SK-N-SH (cell line): ENCODE data around the gene BACE1-AS. TPM values are rescaled to one million over a fixed set of nuclear protein-coding genes. Genes with fewer than 3 reads are reported as not detected.

Experiments
- CTCF ChIA-PET: fragments of 300-600, 350-600 bp; formaldehyde crosslinking; extraction: SDS; loops from one replicate; lab custom pipeline; 2021; lab: Yijun Ruan, JAX
- POLR2A ChIA-PET: fragments of 350-600 bp; sonication (Branson Sonifier 250); formaldehyde crosslinking; extraction: SDS; loops from one replicate; lab custom pipeline; 2020; ENCODE audit warnings: antibody characterized with exemption, inconsistent platforms; lab: Yijun Ruan, JAX
- DNase-seq: peaks from one replicate; pipeline ENCODE4 v3.0.0; 2012
- H2AFZ ChIP-seq: fragments of 200-600 bp; sonication (generic); 2 replicates; pipeline ENCODE4 v1.8.1; 2016; ENCODE audit warnings: antibody characterized with exemption, mild to moderate bottlenecking, low read depth
- H3F3A ChIP-seq: fragments of 200-600 bp; sonication (generic); replicated peaks from 2 replicates; pipeline ENCODE3; 2016; ENCODE audit warnings: antibody characterized with exemption, mild to moderate bottlenecking; ENCODE audit not compliant: insufficient read depth
- H3K27ac ChIP-seq, 2 experiments: fragments of 200-500 bp in 1 of 2; fragments of 200-600 bp in 1 of 2; sonication (Bioruptor generic) in 1 of 2; sonication (generic), shearing (Covaris generic) in 1 of 2; 2 replicates each; pipeline versions ENCODE4 v1.5.1 to v1.6.1; 2014 to 2016; ENCODE audit warnings: low read depth in 2 of 2, inconsistent platforms in 1 of 2, low read length in 1 of 2, mild to moderate bottlenecking in 1 of 2, mixed read lengths in 1 of 2
- H3K27me3 ChIP-seq: fragments of 200-600 bp; sonication (generic), shearing (Covaris generic); 2 replicates; pipeline ENCODE4 v1.6.1; 2016; ENCODE audit warnings: mixed run types; ENCODE audit not compliant: insufficient read depth
- H3K36me3 ChIP-seq, 2 experiments: fragments of 200-500 bp in 1 of 2; fragments of 200-600 bp in 1 of 2; sonication (Bioruptor generic) in 1 of 2; sonication (generic) in 1 of 2; replicated peaks in 1 of 2; 2 replicates each; pipeline versions ENCODE3 to v1.5.1; 2014 to 2016; ENCODE audit warnings: low read length in 1 of 2, mild to moderate bottlenecking in 1 of 2; ENCODE audit not compliant: insufficient read depth in 2 of 2, control insufficient read depth in 1 of 2
- H3K4me1 ChIP-seq, 2 experiments: fragments of 200-500 bp in 1 of 2; fragments of 200-600 bp in 1 of 2; sonication (Bioruptor generic) in 1 of 2; sonication (generic), shearing (Covaris generic) in 1 of 2; 2 replicates each; pipeline versions ENCODE4 v1.5.1 to v1.6.1; 2014 to 2016; ENCODE audit warnings: low read depth in 1 of 2, low read length in 1 of 2, mixed run types in 1 of 2; ENCODE audit not compliant: insufficient read depth in 2 of 2, control insufficient read depth in 1 of 2
- H3K4me2 ChIP-seq: fragments of 200-600 bp; sonication (generic), shearing (Covaris generic); 2 replicates; pipeline ENCODE4 v1.6.1; 2017; ENCODE audit warnings: mixed run types
- H3K4me3 ChIP-seq, 2 experiments: fragments of 200-500 bp in 1 of 2; fragments of 200-600 bp in 1 of 2; sonication (Bioruptor generic) in 1 of 2; sonication (generic), shearing (Covaris generic) in 1 of 2; 2 replicates each; pipeline versions ENCODE4 v1.5.1 to v1.8.1; 2014 to 2016; ENCODE audit warnings: low read depth in 2 of 2, inconsistent platforms in 1 of 2, low read length in 1 of 2, mild to moderate bottlenecking in 1 of 2, mixed read lengths in 1 of 2, moderate library complexity in 1 of 2
- H3K79me2 ChIP-seq: fragments of 200-600 bp; sonication (generic); 2 replicates; pipeline ENCODE4 v1.8.1; 2017; ENCODE audit warnings: mild to moderate bottlenecking; ENCODE audit not compliant: insufficient read depth
- H3K9ac ChIP-seq: fragments of 200-600 bp; sonication (generic); 2 replicates; pipeline ENCODE4 v1.6.1; 2017; ENCODE audit warnings: mixed run types
- H3K9me2 ChIP-seq: fragments of 200-600 bp; sonication (generic); 2 replicates; pipeline ENCODE4 v1.6.1; 2017; ENCODE audit warnings: mixed run types
- H3K9me3 ChIP-seq: fragments of 200-600 bp; sonication (generic); 2 replicates; pipeline ENCODE4 v1.6.1; 2017; ENCODE audit warnings: mixed run types, mild to moderate bottlenecking, moderate library complexity
- H4K20me1 ChIP-seq: fragments of 200-600 bp; sonication (generic); 2 replicates; pipeline ENCODE4 v1.6.1; 2017; ENCODE audit warnings: mild to moderate bottlenecking, mixed run types; ENCODE audit not compliant: insufficient read depth
- CHD2 ChIP-seq: fragments of 150-350 bp; IDR thresholded peaks from 2 replicates; pipeline ENCODE4 v1.6.1; 2018; ENCODE audit warnings: low read length; ENCODE audit not compliant: partially characterized antibody
- CTCF ChIP-seq: fragments of 200-600 bp; sonication (generic); IDR thresholded peaks from 2 replicates; pipeline ENCODE4 v1.6.1; 2017; ENCODE audit warnings: antibody characterized with exemption, mild to moderate bottlenecking, moderate library complexity
- ELF1 ChIP-seq: IDR thresholded peaks from 2 replicates; pipeline ENCODE4 v1.4.0; 2012
- EP300 ChIP-seq, 2 experiments: IDR thresholded peaks; 2 replicates each; pipeline versions ENCODE4 v1.4.0 to v1.6.1; 2012; ENCODE audit warnings: borderline replicate concordance in 1 of 2, low read depth in 1 of 2, low read length in 1 of 2
- FOXM1 ChIP-seq: IDR thresholded peaks from 2 replicates; pipeline ENCODE4 v1.4.0; 2012; ENCODE audit warnings: low read depth, mild to moderate bottlenecking
- GABPA ChIP-seq: IDR thresholded peaks from 2 replicates; pipeline ENCODE4 v1.4.0; 2012; ENCODE audit warnings: low read depth, mild to moderate bottlenecking
- JUND ChIP-seq: IDR thresholded peaks from 2 replicates; pipeline ENCODE4 v1.4.0; 2012
- MEF2A ChIP-seq: IDR thresholded peaks from 2 replicates; pipeline ENCODE4 v1.4.0; 2012; ENCODE audit warnings: low read depth, borderline replicate concordance
- MXI1 ChIP-seq: IDR thresholded peaks from 2 replicates; pipeline ENCODE4 v1.6.1; 2012; ENCODE audit warnings: mild to moderate bottlenecking, low read depth, low read length, improper control_type of control experiment
- RFX5 ChIP-seq: IDR thresholded peaks from 2 replicates; pipeline ENCODE4 v1.6.1; 2012; ENCODE audit warnings: mild to moderate bottlenecking, improper control_type of control experiment, low read length
- SIN3A ChIP-seq: IDR thresholded peaks from 2 replicates; pipeline ENCODE4 v1.6.1; 2012; ENCODE audit warnings: low read depth, mild to moderate bottlenecking, low read length, moderate library complexity, borderline replicate concordance
- TAF1 ChIP-seq: IDR thresholded peaks from 2 replicates; pipeline ENCODE4 v1.6.1; 2012; ENCODE audit warnings: low read depth, mild to moderate bottlenecking, low read length, moderate library complexity, borderline replicate concordance
- TEAD4 ChIP-seq: IDR thresholded peaks from 2 replicates; pipeline ENCODE4 v1.4.0; 2012; ENCODE audit warnings: mild to moderate bottlenecking, borderline replicate concordance; ENCODE audit not compliant: insufficient read depth
- USF1 ChIP-seq: IDR thresholded peaks from 2 replicates; pipeline ENCODE4 v1.4.0; 2012; ENCODE audit warnings: low read depth, borderline replicate concordance
- YY1 ChIP-seq: IDR thresholded peaks from 2 replicates; pipeline ENCODE4 v1.4.0; 2012; ENCODE audit warnings: low read depth, mild to moderate bottlenecking
- WGBS: methylation state at CpG from one replicate; pipeline ENCODE4 v1.1.6; 2017; ENCODE audit warnings: low lambda C conversion rate; 5-methylcytosine and 5-hydroxymethylcytosine counted together
- polyA plus RNA-seq, 3 experiments: library from polyadenylated mRNA; depleted of rRNA; stranded (reverse); fragments of >200 nt; gene quantifications; 2 replicates each; pipeline ENCODE4 v1.2.3, GENCODE V29; 2012
- TF ChIP-seq, protein P1 (sequence below): fragments of 150-350 bp; IDR thresholded peaks from 2 replicates; pipeline ENCODE4 v1.6.1; 2017; ENCODE audit warnings: antibody characterized with exemption, low read length, low read depth, borderline replicate concordance
- TF ChIP-seq, protein P2 (sequence below): fragments of 150-350 bp; IDR thresholded peaks from 2 replicates; pipeline ENCODE4 v1.6.1; 2016; ENCODE audit warnings: mild to moderate bottlenecking, low read depth, low read length
- TF ChIP-seq, protein P3 (sequence below): IDR thresholded peaks from 2 replicates; pipeline ENCODE4 v1.6.1; 2012; ENCODE audit warnings: mild to moderate bottlenecking, low read depth, low read length, moderate library complexity

Gene BACE1-AS
- polyA plus RNA-seq, 1 of the 3 experiments (the other 2 are of a cell fraction) = 5.7 TPM

GRCh38 chr11:117281869-117282268, 9.3 kb upstream of the BACE1-AS start:
- POLR2A ChIA-PET = no interaction called here
- Histone ChIP-seq H3K4me2 (peak overlapping the region; percentile 65), H3F3A (peaks cover 31% of the 10 kb centered on the region), H3K79me2 (peaks cover 3% of the 10 kb centered on the region), H3K36me3 (peaks cover 39 to 46% of the 10 kb centered on the region in 2 experiments), H3K27me3 (no peaks in the 10 kb centered on the region), H2AFZ (no peak overlapping the region), H4K20me1 (no peaks in the 10 kb centered on the region; the same call in 1 of the 2 replicates), H3K9me2 (no peaks in the 10 kb centered on the region), H3K4me1 (peaks cover 0 to 24% of the 10 kb centered on the region in 2 experiments; a peak in 2 of 4 replicates), H3K9ac (no peak overlapping the region; the same call in 1 of the 2 replicates), H3K27ac (peak overlapping the region in 1 of 2 experiments; percentile 86; a peak in 2 of 4 replicates), H3K4me3 (no peak overlapping the region)
- 96% methylated on average over 7 of the region's 7 CpGs for WGBS
- CTCF ChIA-PET = no interaction called here
- DNase-seq = no peak
- TF ChIP-seq SIN3A (no peak), JUND (no peak), FOXM1 (no peak), MEF2A (no peak), TAF1 (no peak), EP300 (IDR thresholded peaks at IDR 0.05; ENCODE audit: borderline replicate concordance in 1 of 2, low read depth in 1 of 2, low read length in 1 of 2) (no peak), CTCF (no peak), TEAD4 (no peak), GABPA (no peak), USF1 (no peak), ELF1 (no peak), YY1 (no peak), MXI1 (no peak), CHD2 (no peak), RFX5 (no peak)
- TF ChIP-seq, protein P1, sequence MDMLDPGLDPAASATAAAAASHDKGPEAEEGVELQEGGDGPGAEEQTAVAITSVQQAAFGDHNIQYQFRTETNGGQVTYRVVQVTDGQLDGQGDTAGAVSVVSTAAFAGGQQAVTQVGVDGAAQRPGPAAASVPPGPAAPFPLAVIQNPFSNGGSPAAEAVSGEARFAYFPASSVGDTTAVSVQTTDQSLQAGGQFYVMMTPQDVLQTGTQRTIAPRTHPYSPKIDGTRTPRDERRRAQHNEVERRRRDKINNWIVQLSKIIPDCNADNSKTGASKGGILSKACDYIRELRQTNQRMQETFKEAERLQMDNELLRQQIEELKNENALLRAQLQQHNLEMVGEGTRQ = no peak
- TF ChIP-seq, protein P2, sequence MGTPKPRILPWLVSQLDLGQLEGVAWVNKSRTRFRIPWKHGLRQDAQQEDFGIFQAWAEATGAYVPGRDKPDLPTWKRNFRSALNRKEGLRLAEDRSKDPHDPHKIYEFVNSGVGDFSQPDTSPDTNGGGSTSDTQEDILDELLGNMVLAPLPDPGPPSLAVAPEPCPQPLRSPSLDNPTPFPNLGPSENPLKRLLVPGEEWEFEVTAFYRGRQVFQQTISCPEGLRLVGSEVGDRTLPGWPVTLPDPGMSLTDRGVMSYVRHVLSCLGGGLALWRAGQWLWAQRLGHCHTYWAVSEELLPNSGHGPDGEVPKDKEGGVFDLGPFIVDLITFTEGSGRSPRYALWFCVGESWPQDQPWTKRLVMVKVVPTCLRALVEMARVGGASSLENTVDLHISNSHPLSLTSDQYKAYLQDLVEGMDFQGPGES = no peak
- TF ChIP-seq, protein P3, sequence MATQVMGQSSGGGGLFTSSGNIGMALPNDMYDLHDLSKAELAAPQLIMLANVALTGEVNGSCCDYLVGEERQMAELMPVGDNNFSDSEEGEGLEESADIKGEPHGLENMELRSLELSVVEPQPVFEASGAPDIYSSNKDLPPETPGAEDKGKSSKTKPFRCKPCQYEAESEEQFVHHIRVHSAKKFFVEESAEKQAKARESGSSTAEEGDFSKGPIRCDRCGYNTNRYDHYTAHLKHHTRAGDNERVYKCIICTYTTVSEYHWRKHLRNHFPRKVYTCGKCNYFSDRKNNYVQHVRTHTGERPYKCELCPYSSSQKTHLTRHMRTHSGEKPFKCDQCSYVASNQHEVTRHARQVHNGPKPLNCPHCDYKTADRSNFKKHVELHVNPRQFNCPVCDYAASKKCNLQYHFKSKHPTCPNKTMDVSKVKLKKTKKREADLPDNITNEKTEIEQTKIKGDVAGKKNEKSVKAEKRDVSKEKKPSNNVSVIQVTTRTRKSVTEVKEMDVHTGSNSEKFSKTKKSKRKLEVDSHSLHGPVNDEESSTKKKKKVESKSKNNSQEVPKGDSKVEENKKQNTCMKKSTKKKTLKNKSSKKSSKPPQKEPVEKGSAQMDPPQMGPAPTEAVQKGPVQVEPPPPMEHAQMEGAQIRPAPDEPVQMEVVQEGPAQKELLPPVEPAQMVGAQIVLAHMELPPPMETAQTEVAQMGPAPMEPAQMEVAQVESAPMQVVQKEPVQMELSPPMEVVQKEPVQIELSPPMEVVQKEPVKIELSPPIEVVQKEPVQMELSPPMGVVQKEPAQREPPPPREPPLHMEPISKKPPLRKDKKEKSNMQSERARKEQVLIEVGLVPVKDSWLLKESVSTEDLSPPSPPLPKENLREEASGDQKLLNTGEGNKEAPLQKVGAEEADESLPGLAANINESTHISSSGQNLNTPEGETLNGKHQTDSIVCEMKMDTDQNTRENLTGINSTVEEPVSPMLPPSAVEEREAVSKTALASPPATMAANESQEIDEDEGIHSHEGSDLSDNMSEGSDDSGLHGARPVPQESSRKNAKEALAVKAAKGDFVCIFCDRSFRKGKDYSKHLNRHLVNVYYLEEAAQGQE = no peak
- TF ChIP-seq, all 33 proteins: peak for 0
- H3K9me3 ChIP-seq = no peaks in the 10 kb centered on the region
